DOHH2 (cell line): ENCODE results near the gene CDH18.

Source experiments
- CTCF ChIP-seq: fragments of 200-600 bp; sonication (generic); IDR thresholded peaks from one replicate; pipeline ENCODE4 v1.5.1; 2014; ENCODE audit warnings: antibody characterized with exemption, mild to moderate bottlenecking, low read depth, low read length; ENCODE audit not compliant: poor library complexity, severe bottlenecking
- EZH2phosphoT487 ChIP-seq: fragments of 200-600 bp; sonication (generic); IDR thresholded peaks from 2 replicates; pipeline ENCODE4 v1.6.1; 2017; ENCODE audit warnings: borderline replicate concordance, mild to moderate bottlenecking, antibody characterized with exemption, low read length, moderate library complexity, mixed read lengths

GRCh38 chr5:19605846-19606407 is 382.1 kb downstream of the CDH18 start:
- TF ChIP-seq CTCF (no peak), EZH2phosphoT487 (no peak)
